NCI-H2227 (cell line): ENCODE measurements around the gene KCNQ1.

ENCODE experiments used
- DNase-seq: peaks from one replicate; lab custom pipeline; 2025; ENCODE audit not compliant: unreplicated experiment; lab: John Stamatoyannopoulos, UW

KCNQ1 gene

DNA sequence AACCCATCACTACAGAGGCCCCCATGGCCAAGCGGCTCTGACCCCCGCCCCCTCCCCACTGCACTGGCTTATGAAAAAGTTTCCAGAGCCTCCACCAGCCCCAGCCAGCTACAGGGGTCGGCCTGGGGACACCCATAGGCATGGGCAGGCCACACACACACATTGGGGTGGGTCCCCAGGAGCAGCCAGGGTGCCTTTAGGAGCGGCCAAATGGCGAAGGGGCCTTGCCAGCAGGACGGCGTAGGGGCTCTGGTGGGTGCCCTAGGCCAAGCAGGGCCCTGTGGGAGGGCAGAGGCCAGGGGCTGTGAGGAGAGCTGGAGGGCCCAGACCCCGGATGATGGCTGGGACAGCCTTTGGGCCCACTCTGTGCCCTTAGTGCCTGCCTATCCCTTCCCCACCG is 34.2 kb upstream of the KCNQ1 start:
- no peak for DNase-seq

DNA sequence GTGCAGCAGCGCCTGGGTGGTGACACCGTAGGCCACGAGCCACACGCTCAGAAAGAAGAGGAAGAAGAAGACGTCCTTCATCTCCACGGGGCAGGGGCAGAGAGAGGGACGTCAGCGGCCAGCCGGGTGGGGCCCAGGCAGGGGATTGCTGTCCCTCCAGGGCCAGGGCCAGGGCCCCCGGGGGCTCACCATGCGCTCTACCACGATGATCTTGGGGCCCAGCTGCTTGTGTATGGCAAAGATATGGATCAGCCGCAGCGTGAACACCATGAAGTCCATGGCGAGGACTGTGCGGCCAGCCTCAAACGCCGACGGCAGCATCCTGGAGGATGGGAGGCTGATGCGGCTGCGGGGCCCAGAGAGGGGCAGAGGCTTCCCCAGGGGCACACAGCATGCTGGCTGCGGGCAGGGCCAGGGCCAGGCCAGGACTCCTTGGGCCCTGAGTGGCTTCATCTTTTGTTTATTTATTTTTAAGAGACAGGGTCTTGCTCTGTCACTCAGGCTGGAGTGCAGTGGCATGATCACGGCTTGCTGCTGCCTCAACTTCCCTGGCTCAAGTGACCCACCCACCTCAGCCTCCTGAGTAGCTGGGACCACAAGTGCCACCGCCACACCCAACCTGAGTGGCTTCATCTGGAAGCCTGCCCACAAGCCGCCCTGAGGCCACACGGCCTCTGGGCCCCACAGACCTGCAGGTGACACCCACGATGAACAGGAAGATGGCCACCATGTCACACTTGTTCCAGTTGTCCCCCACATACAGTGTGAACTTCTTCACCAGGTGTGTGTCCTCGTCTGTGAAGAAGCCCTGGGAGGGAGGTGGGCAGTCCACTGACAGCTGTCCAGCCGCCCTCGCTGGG is 33.1 kb upstream of the KCNQ1 start:
- no peak for DNase-seq

GRCh38 chr11:2412323-2412722 is 32.5 kb upstream of the KCNQ1 start:
- no peak for DNase-seq

- no peak for DNase-seq
Measured at GRCh38 chr11:2413742-2414579, 30.8 kb upstream of the KCNQ1 start.

DNA sequence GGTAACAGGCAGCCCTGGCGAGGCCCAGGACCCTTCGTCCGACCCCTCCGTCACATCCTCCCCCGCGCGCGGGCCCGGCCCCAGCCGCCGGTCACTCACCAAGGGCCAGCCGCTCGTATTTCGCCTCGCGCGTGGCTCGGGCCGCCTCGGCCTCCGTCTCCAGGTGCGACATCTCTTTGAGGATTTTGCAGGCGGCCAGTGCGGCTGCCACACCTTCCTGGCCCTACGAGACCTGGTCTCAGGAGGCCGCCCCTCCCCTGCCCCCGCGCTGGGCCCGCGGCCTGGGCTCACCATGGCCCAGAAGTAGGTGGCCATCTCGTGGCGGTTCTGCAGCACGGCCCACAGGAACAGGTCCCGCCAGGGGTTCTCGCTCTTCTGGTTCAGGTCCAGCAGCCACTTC is 30.2 kb upstream of the KCNQ1 start:
- no peak for DNase-seq

GRCh38 chr11:2415171-2415570 is 29.6 kb upstream of the KCNQ1 start:
- no peak for DNase-seq

- DNase-seq, result no peak
Measured at GRCh38 chr11:2415601-2416380, 29.0 kb upstream of the KCNQ1 start.

DNA sequence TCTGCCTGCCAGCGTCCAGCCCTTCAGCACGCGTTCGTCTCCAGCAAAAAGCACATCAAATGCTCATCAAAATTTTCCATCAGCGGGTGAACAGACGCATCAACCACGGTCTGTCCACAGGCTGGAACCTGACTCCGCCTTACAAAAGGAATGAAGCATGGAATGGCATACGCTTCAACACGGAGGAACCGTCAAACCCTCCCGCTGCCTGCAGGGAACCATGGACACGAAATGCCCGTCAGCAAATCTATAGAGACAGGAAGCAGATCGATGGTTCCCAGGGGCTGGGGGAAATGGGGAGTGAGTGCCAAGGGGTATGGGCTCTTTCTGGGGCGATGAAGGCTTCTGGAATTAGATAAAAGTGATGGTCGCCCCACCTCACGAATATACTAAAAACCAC is 28.0 kb upstream of the KCNQ1 start:
- no peak for DNase-seq

GRCh38 chr11:2417856-2418692 is 26.7 kb upstream of the KCNQ1 start:
- DNase-seq, result no peak

DNA sequence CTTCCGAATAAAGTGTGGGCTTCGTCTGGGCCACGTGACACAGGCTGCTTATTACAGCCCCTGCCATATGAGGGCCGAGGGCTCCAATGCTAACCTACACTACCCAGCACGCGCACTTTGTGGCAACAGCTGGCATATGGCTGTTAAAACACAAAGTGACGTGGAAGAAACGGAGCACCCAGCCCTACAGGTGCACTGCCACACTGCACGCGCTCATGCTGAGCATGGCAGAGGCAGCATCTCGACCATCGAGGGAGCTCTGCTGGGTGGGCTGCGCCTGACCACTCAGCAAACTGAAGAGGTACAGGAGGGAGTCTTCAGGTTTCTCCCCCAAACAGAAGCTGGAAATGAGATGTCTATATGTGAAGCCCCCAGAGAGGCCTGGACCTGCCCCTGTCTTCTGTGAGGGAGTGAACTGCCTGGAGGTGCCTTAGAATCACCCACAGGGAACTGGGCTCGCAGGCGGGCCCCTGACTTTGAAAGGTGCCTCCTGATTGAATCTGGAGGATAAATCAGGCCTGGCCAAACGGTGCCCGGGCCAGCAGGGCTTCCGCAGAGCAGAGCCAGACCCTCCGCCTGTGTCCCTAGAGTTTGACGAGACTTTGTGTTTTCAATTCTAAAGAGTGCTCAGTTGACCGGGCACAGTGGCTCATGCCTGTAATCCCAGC is 26.0 kb upstream of the KCNQ1 start:
- no peak for DNase-seq

DNA sequence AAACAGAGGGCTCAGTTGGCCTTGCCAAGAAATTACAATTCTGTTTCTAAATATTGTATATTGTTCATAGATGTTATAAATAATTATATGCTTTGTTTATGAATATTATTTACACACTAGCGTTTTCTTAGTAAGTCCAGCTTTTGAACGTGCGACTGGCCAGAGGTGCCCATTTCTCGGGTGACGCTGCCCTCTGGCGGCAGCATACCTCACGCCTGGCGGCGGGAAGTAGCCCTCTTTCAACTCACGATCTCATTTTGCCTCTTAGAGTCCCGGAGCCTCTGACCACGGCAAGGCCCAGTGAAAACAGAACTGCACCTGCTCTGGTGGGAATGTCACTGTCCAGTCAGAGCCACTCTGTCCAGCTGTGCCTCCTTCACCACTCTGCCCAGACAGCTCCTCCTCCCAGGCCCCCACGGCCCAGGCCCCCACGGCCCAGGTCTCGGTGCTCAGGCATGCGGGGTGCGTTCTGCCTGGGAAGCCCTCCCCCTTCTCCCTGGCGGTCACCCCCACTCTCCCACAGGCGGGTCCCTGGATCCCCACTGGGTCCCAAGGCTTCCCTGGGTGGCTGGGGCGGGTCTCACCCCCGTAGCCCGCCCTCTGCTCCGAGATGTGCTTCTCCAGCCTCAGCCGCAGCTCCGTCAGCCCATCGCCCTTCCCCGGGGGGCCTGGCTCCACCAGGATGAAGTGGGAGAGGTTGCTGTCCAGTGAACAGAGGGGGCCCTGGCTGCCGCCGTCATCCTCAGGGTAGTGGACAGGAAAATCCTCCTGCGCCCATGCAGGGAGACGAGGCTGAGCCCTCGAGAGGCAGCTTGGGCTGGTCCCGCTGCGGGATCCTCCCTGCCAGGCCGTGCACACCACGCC is 24.9 kb upstream of the KCNQ1 start:
- peak; percentile 72 for DNase-seq

DNA sequence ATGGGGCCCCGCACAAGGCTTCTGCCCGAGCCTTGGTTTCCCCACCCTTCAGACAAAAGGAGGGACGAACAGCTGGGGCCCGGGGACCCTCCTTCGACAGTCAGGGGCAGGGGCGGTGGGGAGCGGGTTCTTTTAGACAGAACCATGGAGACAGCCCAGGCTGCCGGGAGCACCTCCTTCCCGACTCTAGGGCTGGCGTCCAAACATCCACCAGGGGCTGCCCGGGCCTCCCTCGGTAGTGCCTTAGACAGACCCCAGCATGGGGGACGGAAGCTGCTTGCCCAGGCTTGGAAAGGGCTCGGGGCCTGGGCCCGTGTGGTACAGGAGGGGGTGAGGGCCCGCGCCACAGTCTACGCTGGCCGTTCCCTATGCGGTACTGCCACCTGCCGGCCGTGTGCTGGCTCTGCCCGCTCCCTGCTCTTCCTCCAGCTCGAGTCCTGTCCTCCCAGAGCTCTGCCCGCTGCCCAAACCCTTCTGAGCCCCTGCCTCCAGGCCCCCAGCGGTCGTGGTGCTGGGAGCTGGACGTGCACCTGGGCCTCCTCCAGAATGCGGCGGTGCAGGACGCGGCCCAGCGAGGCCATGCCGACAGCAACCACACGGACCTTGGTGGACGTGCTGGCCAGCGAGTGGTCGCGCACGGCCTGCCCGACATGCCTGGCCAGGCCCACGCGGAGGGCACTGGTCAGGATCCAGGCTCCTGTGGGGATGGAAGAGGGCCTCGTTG is 24.1 kb upstream of the KCNQ1 start:
- DNase-seq, result peak; percentile 92

GRCh38 chr11:2421226-2421994 is 23.4 kb upstream of the KCNQ1 start:
- DNase-seq, result no peak

- DNase-seq, result no peak
Measured at GRCh38 chr11:2421996-2422395, 22.8 kb upstream of the KCNQ1 start.

DNA sequence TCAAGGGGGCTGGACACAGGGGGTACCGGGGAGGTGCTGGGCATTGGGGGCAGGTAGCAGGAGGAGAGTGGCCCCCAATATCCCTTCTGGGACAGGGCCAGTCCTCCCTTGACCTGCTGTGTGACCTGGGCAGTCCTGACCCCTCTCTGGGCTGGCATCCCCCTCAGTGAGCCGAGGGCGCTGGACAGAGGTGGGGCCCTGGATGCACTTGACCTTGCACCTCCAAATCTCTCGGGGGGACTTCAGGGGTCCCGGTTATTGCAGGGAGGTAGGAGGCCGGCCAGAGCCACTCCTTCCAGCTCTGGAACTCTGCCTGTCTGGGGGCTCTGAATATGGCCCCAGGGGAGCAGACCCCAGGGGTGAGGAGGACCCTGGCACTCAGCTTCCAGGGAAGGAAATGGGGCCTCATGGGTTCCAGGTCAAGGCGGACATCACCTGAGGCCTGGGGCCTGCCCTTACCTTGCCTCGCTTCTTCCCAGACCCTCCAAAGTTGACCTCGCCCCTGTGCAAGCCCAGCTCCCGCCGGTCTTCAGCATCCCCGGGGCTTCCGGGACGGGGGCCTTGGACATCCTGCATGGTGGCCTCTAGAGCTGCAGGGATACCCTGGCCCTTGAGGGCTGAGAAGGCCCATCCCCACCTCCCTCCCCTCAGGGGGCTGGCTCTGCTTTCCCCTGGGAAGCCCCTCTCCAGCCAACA is 22.2 kb upstream of the KCNQ1 start:
- no peak for DNase-seq

- no peak for DNase-seq
Measured at GRCh38 chr11:2423157-2424025, 21.4 kb upstream of the KCNQ1 start.
